Measurements from ENCODE around the gene EHBP1.
A peak's percentile ranks its signal among the peaks of the same experiment; 100 is the strongest.

EHBP1 gene

GRCh38 chr2:62895632-62896009 is 190.1 kb downstream of the EHBP1 start:
- DNase-seq: peak; percentile 23

- DNase-seq: no peak
These were observed 191.8 kb downstream of the EHBP1 start for GRCh38 chr2:62897187-62897827.

- DNase-seq: no peak
These were observed 198.8 kb downstream of the EHBP1 start for GRCh38 chr2:62904344-62904743.

- no peak for DNase-seq
These were observed 202.6 kb downstream of the EHBP1 start for GRCh38 chr2:62908145-62908544.

- DNase-seq: no peak
These were observed 207.8 kb downstream of the EHBP1 start for GRCh38 chr2:62913311-62913710.

- no peak for DNase-seq
These were observed 213.5 kb downstream of the EHBP1 start for GRCh38 chr2:62919041-62919440.

GRCh38 chr2:62920070-62920469 is 214.6 kb downstream of the EHBP1 start:
- DNase-seq: no peak

- no peak for DNase-seq
These were observed 217.7 kb downstream of the EHBP1 start for GRCh38 chr2:62923242-62923641.

- DNase-seq: no peak
These were observed 218.4 kb downstream of the EHBP1 start for GRCh38 chr2:62923881-62924280.

GRCh38 chr2:62928015-62928414 is 222.5 kb downstream of the EHBP1 start:
- no peak for DNase-seq

GRCh38 chr2:62931536-62931935 is 226.0 kb downstream of the EHBP1 start:
- no peak for DNase-seq

- no peak for DNase-seq
These were observed 227.9 kb downstream of the EHBP1 start for GRCh38 chr2:62933398-62933917.

- DNase-seq: no peak
These were observed 229.0 kb downstream of the EHBP1 start for GRCh38 chr2:62934517-62934916.

- no peak for DNase-seq
These were observed 232.6 kb downstream of the EHBP1 start for GRCh38 chr2:62938126-62938525.

- peak; percentile 46 for DNase-seq
These were observed 234.4 kb downstream of the EHBP1 start for GRCh38 chr2:62939735-62940491.

- DNase-seq: no peak
These were observed 235.2 kb downstream of the EHBP1 start for GRCh38 chr2:62940697-62941096.

GRCh38 chr2:62941413-62941812 is 235.9 kb downstream of the EHBP1 start:
- DNase-seq: no peak

- no peak for DNase-seq
These were observed 238.8 kb downstream of the EHBP1 start for GRCh38 chr2:62944362-62944761.

GRCh38 chr2:62947403-62947802 is 241.9 kb downstream of the EHBP1 start:
- no peak for DNase-seq

- no peak for DNase-seq
These were observed 251.1 kb downstream of the EHBP1 start for GRCh38 chr2:62956651-62957050.

- no peak for DNase-seq
These were observed 252.7 kb downstream of the EHBP1 start for GRCh38 chr2:62958206-62958605.

- no peak for DNase-seq
These were observed 258.5 kb downstream of the EHBP1 start for GRCh38 chr2:62964050-62964449.

GRCh38 chr2:62964671-62965070 is 259.2 kb downstream of the EHBP1 start:
- no peak for DNase-seq

- DNase-seq: no peak
These were observed 261.5 kb downstream of the EHBP1 start for GRCh38 chr2:62966991-62967390.

- DNase-seq: no peak
These were observed 262.7 kb downstream of the EHBP1 start for GRCh38 chr2:62968168-62968567.
